Activated B cell treated with CpG ODN at 0.5 μM for 24 hours (primary cell): ENCODE data around the gene MEPCE. TPM values are rescaled to one million over a fixed set of nuclear protein-coding genes. Genes with fewer than 3 reads are reported as not detected.

Experiments used
- ATAC-seq: fragments of 200-7000 bp; cut with Tn5 transposase; one replicate; pipeline ENCODE4 v1.10.0; 2021; ENCODE audit warnings: low read depth, mild to moderate bottlenecking, moderate library complexity
- CTCF ChIA-PET: fragments of 350-600 bp; sonication (Branson Sonifier 250); formaldehyde crosslinking; loops from one replicate; lab custom pipeline; 2021; ENCODE audit warnings: antibody characterized with exemption; lab: Charles Lee
- POLR2A ChIA-PET: fragments of 350-600 bp; sonication (Branson Sonifier 250); formaldehyde crosslinking; loops from one replicate; lab custom pipeline; 2021; ENCODE audit warnings: antibody characterized with exemption; lab: Charles Lee
- DNase-seq: peaks from one replicate; pipeline ENCODE4 v3.0.0; 2022
- H3K27ac Mint-ChIP-seq: one replicate; pipeline ENCODE4 v1.8.0; 2020; ENCODE audit warnings: mixed read lengths
- H3K27me3 Mint-ChIP-seq: one replicate; pipeline ENCODE4 v1.8.0; 2021; ENCODE audit warnings: mixed read lengths
- H3K36me3 Mint-ChIP-seq: one replicate; pipeline ENCODE4 v1.8.0; 2021; ENCODE audit warnings: low read depth, mixed read lengths
- H3K4me1 Mint-ChIP-seq: one replicate; pipeline ENCODE4 v1.8.0; 2021; ENCODE audit warnings: mixed read lengths
- H3K4me3 Mint-ChIP-seq: one replicate; pipeline ENCODE4 v1.8.0; 2020; ENCODE audit warnings: mild to moderate bottlenecking, mixed read lengths
- H3K9me3 Mint-ChIP-seq: one replicate; pipeline ENCODE4 v1.8.0; 2020; ENCODE audit warnings: mixed read lengths
- intact Hi-C: fragments of 100-400 bp; cut with micrococcal nuclease; formaldehyde crosslinking; loops from one replicate; pipeline ENCODE4 v1.15.1; 2024
- total RNA-seq: library from RNA; stranded (reverse); gene quantifications from 2 replicates; pipeline ENCODE4 v1.2.3, GENCODE V29; 2022
- TF ChIP-seq, protein P1 (sequence below): fragments of 200-600 bp; IDR thresholded peaks from one replicate; pipeline ENCODE4 v1.8.0; 2022; ENCODE audit warnings: antibody characterized with exemption, mild to moderate bottlenecking

The MEPCE gene
- total RNA-seq, 1 donor from 2014 or later = 65.5 TPM

DNA sequence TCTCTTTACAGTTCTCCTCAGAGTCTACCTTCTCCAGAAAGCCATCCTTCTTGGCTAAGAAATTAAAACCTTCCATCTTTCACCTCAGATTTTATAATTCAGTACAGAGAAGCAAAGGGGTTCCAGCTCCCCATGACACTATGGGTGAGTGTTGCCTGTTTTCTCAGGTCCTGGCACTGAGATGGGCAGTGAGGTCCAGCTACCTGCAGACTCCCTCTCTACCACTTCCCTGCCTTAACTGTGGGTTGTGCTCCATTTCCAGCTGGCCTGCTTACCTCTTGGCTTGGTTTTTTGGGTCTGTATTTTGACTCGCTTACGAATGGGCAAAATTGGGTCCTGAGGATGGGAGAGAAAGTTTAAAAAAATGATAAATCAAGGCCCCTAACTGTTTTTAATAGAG lies 27.4 kb upstream of the MEPCE start:
- Mint-ChIP-seq H3K4me3 (no peak overlapping the region), H3K27ac (peak overlapping the region; percentile 11), H3K4me1 (peaks cover 23% of the 10 kb centered on the region), H3K9me3 (no peaks in the 10 kb centered on the region), H3K36me3 (peaks cover 16% of the 10 kb centered on the region), H3K27me3 (no peaks in the 10 kb centered on the region)
- intact Hi-C loops = loop anchor here (10.0 kb wide), 1 partner anchor 407 kb away; no protein-coding TSS in a partner anchor
- CTCF ChIA-PET = interaction anchor here (0.7 kb wide), 1 partner anchor 28 kb away, joined by 3 read pairs; no protein-coding TSS in a partner anchor
- DNase-seq (no peak), ATAC-seq (no peak)
- POLR2A ChIA-PET = interaction anchor here (1.0 kb wide), 1 partner anchor 28 kb away, joined by 3 read pairs; no protein-coding TSS in a partner anchor
- TF ChIP-seq, protein P1, sequence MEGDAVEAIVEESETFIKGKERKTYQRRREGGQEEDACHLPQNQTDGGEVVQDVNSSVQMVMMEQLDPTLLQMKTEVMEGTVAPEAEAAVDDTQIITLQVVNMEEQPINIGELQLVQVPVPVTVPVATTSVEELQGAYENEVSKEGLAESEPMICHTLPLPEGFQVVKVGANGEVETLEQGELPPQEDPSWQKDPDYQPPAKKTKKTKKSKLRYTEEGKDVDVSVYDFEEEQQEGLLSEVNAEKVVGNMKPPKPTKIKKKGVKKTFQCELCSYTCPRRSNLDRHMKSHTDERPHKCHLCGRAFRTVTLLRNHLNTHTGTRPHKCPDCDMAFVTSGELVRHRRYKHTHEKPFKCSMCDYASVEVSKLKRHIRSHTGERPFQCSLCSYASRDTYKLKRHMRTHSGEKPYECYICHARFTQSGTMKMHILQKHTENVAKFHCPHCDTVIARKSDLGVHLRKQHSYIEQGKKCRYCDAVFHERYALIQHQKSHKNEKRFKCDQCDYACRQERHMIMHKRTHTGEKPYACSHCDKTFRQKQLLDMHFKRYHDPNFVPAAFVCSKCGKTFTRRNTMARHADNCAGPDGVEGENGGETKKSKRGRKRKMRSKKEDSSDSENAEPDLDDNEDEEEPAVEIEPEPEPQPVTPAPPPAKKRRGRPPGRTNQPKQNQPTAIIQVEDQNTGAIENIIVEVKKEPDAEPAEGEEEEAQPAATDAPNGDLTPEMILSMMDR = no peak

DNA sequence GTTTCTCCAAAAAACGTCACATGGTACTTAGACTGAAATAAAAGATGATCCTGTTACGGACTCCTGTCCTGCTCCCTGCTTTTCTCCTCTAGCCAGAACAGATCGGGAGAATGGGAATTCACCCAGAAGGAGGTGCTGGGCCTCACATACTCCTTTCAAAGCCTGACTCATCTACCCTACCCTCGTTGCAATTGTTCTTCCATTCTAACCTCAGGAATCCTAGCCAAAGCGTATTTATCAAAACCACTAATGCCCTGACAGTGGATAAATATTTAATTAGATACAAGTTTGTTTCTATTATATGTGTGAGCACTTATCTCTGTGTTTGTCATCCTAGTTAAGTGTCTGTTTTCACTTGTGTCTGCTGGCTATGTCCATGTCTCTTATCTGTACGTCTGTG lies 22.9 kb upstream of the MEPCE start:
- DNase-seq = no peak
- intact Hi-C loops = loop anchor here (1.0 to 10.0 kb wide), 8 partner anchors 10 to 412 kb away; partner anchors contain the start of gene PILRB
- ATAC-seq = no peak
- no peak overlapping the region for H3K27ac Mint-ChIP-seq
- peaks cover 7% of the 10 kb centered on the region for H3K4me1 Mint-ChIP-seq
- no peaks in the 10 kb centered on the region for H3K27me3 Mint-ChIP-seq
- no peak overlapping the region for H3K4me3 Mint-ChIP-seq
- H3K9me3 Mint-ChIP-seq = no peaks in the 10 kb centered on the region
- TF ChIP-seq, protein P1 = no peak
- POLR2A ChIA-PET = interaction anchor here (1.3 to 2.7 kb wide), 7 partner anchors 10 to 274 kb away, joined by 5 to 34 read pairs (median 9); partner anchors contain the start of genes MEPCE, PPP1R35 and ZCWPW1
- peaks cover 12% of the 10 kb centered on the region for H3K36me3 Mint-ChIP-seq
- CTCF ChIA-PET = interaction anchor here (0.6 to 3.9 kb wide), 19 partner anchors 9 to 1528 kb away, joined by 3 to 45 read pairs (median 8); partner anchors contain the start of genes MEPCE, PILRB, TRRAP and ZCWPW1

DNA sequence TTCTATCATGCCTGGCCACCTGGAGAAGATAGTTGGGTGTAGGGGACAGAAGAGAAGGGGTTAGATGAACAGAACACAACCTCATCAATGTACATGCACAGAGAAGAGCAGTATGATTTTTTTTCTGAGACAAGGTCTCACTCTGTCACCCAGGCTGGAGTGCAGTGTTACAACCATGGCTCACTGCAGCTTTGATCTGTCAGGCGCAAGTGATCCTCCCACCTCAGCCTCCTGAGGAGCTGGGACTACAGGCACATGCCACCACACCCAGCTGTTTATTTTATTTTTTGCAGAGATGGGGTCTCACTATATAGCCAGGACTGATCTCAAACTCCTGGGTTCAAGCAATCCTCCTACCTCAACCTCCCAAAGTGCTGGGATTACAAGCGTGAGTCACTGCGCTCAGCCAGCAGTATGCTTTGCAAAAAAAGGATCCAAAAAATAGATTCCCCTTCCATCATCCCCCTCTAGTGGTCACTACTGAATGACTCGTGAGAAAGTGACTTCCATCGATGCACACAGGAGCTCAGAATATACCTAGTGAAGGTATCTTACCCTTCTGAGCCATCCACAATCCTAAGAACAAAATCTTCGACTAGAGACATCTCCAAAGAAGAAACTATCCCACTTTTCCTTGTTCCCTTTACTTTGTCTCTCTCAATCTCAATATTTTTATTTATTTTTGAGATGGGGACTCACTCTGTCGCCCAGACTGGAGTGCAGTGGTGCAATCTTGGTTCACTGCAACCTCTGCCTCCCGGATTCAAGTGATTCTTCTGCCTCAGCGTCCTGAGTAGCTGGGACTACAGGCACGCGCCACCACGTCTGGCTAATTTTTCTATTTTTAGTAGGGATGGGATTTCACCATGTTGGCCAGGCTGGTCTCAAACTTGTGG lies 22.1 kb upstream of the MEPCE start:
- no peak overlapping the region for H3K4me3 Mint-ChIP-seq
- DNase-seq = no peak

DNA sequence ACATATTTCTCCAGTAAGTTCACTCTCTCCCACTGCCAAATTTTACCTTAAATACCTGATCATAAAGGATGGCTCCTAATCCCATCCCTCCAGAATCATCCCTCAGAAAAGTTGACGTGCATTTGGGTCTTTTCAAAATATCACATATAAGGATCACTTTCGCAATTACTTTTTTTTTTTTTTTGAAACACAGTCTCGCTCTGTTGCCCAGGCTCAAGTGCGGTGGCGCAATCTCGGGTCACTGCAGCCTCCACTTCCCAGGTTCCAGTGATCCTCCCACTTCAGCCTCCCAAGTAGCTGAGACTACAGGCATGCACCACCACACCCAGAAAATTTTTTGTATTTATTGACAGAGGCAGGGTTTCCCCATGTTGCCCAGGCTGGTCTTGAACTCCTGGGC lies 18.5 kb upstream of the MEPCE start:
- no peaks in the 10 kb centered on the region for H3K9me3 Mint-ChIP-seq
- ChIA-PET CTCF (interaction anchor here (1.0 kb wide), 2 partner anchors 151 to 278 kb away, joined by 3 read pairs; no protein-coding TSS in a partner anchor), POLR2A (interaction anchor here (0.7 kb wide), 1 partner anchor 261 kb away, joined by 5 read pairs; no protein-coding TSS in a partner anchor)
- no peaks in the 10 kb centered on the region for H3K27me3 Mint-ChIP-seq
- peaks cover 5% of the 10 kb centered on the region for H3K36me3 Mint-ChIP-seq
- peaks cover 17% of the 10 kb centered on the region for H3K4me1 Mint-ChIP-seq
- no peak overlapping the region for H3K27ac Mint-ChIP-seq
- H3K4me3 Mint-ChIP-seq = no peak overlapping the region
- TF ChIP-seq, protein P1 = no peak
- no peak for DNase-seq
- intact Hi-C loops = no loop called here
- no peak for ATAC-seq

More for the DNA sequence above, 22.1 kb upstream of the MEPCE start:
- ChIA-PET CTCF (interaction anchor here (0.6 to 3.9 kb wide), 30 partner anchors 9 to 910 kb away, joined by 3 to 45 read pairs (median 6); partner anchors contain the start of genes MEPCE, PILRB, PVRIG and ZCWPW1), POLR2A (interaction anchor here (0.6 to 2.7 kb wide), 12 partner anchors 11 to 495 kb away, joined by 3 to 34 read pairs (median 6); partner anchors contain the start of genes LAMTOR4, MEPCE, PPP1R35 and ZCWPW1)
- Mint-ChIP-seq H3K4me1 (peaks cover 7% of the 10 kb centered on the region), H3K27ac (no peak overlapping the region), H3K9me3 (no peaks in the 10 kb centered on the region), H3K27me3 (no peaks in the 10 kb centered on the region), H3K36me3 (peaks cover 6% of the 10 kb centered on the region)
- TF ChIP-seq, protein P1 = peak; percentile 54
- peak; percentile 96 for ATAC-seq
- intact Hi-C loops = loop anchor here (1.0 to 10.0 kb wide), 8 partner anchors 11 to 413 kb away; partner anchors contain the start of gene PILRB
